SK-N-SH (cell line): ENCODE results near the gene GDF2. TPM values are rescaled to one million over a fixed set of nuclear protein-coding genes. Genes with fewer than 3 reads are reported as not detected.

Experiments
- CTCF ChIA-PET: fragments of 300-600, 350-600 bp; formaldehyde crosslinking; extraction: SDS; loops from one replicate; lab custom pipeline; 2021; lab: Yijun Ruan, JAX
- POLR2A ChIA-PET: fragments of 350-600 bp; sonication (Branson Sonifier 250); formaldehyde crosslinking; extraction: SDS; loops from one replicate; lab custom pipeline; 2020; ENCODE audit warnings: antibody characterized with exemption, inconsistent platforms; lab: Yijun Ruan, JAX
- DNase-seq: peaks from one replicate; pipeline ENCODE4 v3.0.0; 2012
- H2AFZ ChIP-seq: fragments of 200-600 bp; sonication (generic); 2 replicates; pipeline ENCODE4 v1.8.1; 2016; ENCODE audit warnings: antibody characterized with exemption, mild to moderate bottlenecking, low read depth
- H3F3A ChIP-seq: fragments of 200-600 bp; sonication (generic); replicated peaks from 2 replicates; pipeline ENCODE3; 2016; ENCODE audit warnings: antibody characterized with exemption, mild to moderate bottlenecking; ENCODE audit not compliant: insufficient read depth
- H3K27ac ChIP-seq, 2 experiments: fragments of 200-500 bp in 1 of 2; fragments of 200-600 bp in 1 of 2; sonication (Bioruptor generic) in 1 of 2; sonication (generic), shearing (Covaris generic) in 1 of 2; 2 replicates each; pipeline versions ENCODE4 v1.5.1 to v1.6.1; 2014 to 2016; ENCODE audit warnings: low read depth in 2 of 2, inconsistent platforms in 1 of 2, low read length in 1 of 2, mild to moderate bottlenecking in 1 of 2, mixed read lengths in 1 of 2
- H3K27me3 ChIP-seq: fragments of 200-600 bp; sonication (generic), shearing (Covaris generic); 2 replicates; pipeline ENCODE4 v1.6.1; 2016; ENCODE audit warnings: mixed run types; ENCODE audit not compliant: insufficient read depth
- H3K36me3 ChIP-seq, 2 experiments: fragments of 200-500 bp in 1 of 2; fragments of 200-600 bp in 1 of 2; sonication (Bioruptor generic) in 1 of 2; sonication (generic) in 1 of 2; replicated peaks in 1 of 2; 2 replicates each; pipeline versions ENCODE3 to v1.5.1; 2014 to 2016; ENCODE audit warnings: low read length in 1 of 2, mild to moderate bottlenecking in 1 of 2; ENCODE audit not compliant: insufficient read depth in 2 of 2, control insufficient read depth in 1 of 2
- H3K4me1 ChIP-seq, 2 experiments: fragments of 200-500 bp in 1 of 2; fragments of 200-600 bp in 1 of 2; sonication (Bioruptor generic) in 1 of 2; sonication (generic), shearing (Covaris generic) in 1 of 2; 2 replicates each; pipeline versions ENCODE4 v1.5.1 to v1.6.1; 2014 to 2016; ENCODE audit warnings: low read depth in 1 of 2, low read length in 1 of 2, mixed run types in 1 of 2; ENCODE audit not compliant: insufficient read depth in 2 of 2, control insufficient read depth in 1 of 2
- H3K4me2 ChIP-seq: fragments of 200-600 bp; sonication (generic), shearing (Covaris generic); 2 replicates; pipeline ENCODE4 v1.6.1; 2017; ENCODE audit warnings: mixed run types
- H3K4me3 ChIP-seq, 2 experiments: fragments of 200-500 bp in 1 of 2; fragments of 200-600 bp in 1 of 2; sonication (Bioruptor generic) in 1 of 2; sonication (generic), shearing (Covaris generic) in 1 of 2; 2 replicates each; pipeline versions ENCODE4 v1.5.1 to v1.8.1; 2014 to 2016; ENCODE audit warnings: low read depth in 2 of 2, inconsistent platforms in 1 of 2, low read length in 1 of 2, mild to moderate bottlenecking in 1 of 2, mixed read lengths in 1 of 2, moderate library complexity in 1 of 2
- H3K79me2 ChIP-seq: fragments of 200-600 bp; sonication (generic); 2 replicates; pipeline ENCODE4 v1.8.1; 2017; ENCODE audit warnings: mild to moderate bottlenecking; ENCODE audit not compliant: insufficient read depth
- H3K9ac ChIP-seq: fragments of 200-600 bp; sonication (generic); 2 replicates; pipeline ENCODE4 v1.6.1; 2017; ENCODE audit warnings: mixed run types
- H3K9me2 ChIP-seq: fragments of 200-600 bp; sonication (generic); 2 replicates; pipeline ENCODE4 v1.6.1; 2017; ENCODE audit warnings: mixed run types
- H3K9me3 ChIP-seq: fragments of 200-600 bp; sonication (generic); 2 replicates; pipeline ENCODE4 v1.6.1; 2017; ENCODE audit warnings: mixed run types, mild to moderate bottlenecking, moderate library complexity
- H4K20me1 ChIP-seq: fragments of 200-600 bp; sonication (generic); 2 replicates; pipeline ENCODE4 v1.6.1; 2017; ENCODE audit warnings: mild to moderate bottlenecking, mixed run types; ENCODE audit not compliant: insufficient read depth
- CHD2 ChIP-seq: fragments of 150-350 bp; IDR thresholded peaks from 2 replicates; pipeline ENCODE4 v1.6.1; 2018; ENCODE audit warnings: low read length; ENCODE audit not compliant: partially characterized antibody
- EP300 ChIP-seq, 2 experiments: IDR thresholded peaks; 2 replicates each; pipeline versions ENCODE4 v1.4.0 to v1.6.1; 2012; ENCODE audit warnings: borderline replicate concordance in 1 of 2, low read depth in 1 of 2, low read length in 1 of 2
- EZH2phosphoT487 ChIP-seq: fragments of 200-600 bp; sonication (generic); IDR thresholded peaks from 2 replicates; pipeline ENCODE4 v1.6.1; 2017; ENCODE audit warnings: low read depth, mixed run types, mild to moderate bottlenecking, antibody characterized with exemption, moderate library complexity, borderline replicate concordance
- FOXJ3 ChIP-seq: sonication (generic); formaldehyde crosslinking; IDR thresholded peaks from 2 replicates; pipeline ENCODE4 v1.5.1; 2020; ENCODE audit warnings: mild to moderate bottlenecking, missing genetic modification reagents
- GABPA ChIP-seq: IDR thresholded peaks from 2 replicates; pipeline ENCODE4 v1.4.0; 2012; ENCODE audit warnings: low read depth, mild to moderate bottlenecking
- GATA2 ChIP-seq: sonication (generic); formaldehyde crosslinking; IDR thresholded peaks from 2 replicates; pipeline ENCODE4 v1.5.0; 2020; ENCODE audit warnings: mild to moderate bottlenecking, missing genetic modification reagents
- JUND ChIP-seq: IDR thresholded peaks from 2 replicates; pipeline ENCODE4 v1.4.0; 2012
- MEF2A ChIP-seq: IDR thresholded peaks from 2 replicates; pipeline ENCODE4 v1.4.0; 2012; ENCODE audit warnings: low read depth, borderline replicate concordance
- NRF1 ChIP-seq: IDR thresholded peaks from 2 replicates; pipeline ENCODE4 v1.6.1; 2012; ENCODE audit warnings: low read depth, mild to moderate bottlenecking, low read length
- POLR2AphosphoS5 ChIP-seq: IDR thresholded peaks from 2 replicates; pipeline ENCODE4 v1.6.1; 2012; ENCODE audit warnings: low read depth, low read length
- RAD21 ChIP-seq: IDR thresholded peaks from 2 replicates; pipeline ENCODE4 v1.6.1; 2012; ENCODE audit warnings: mild to moderate bottlenecking, low read length
- RXRA ChIP-seq: IDR thresholded peaks from 2 replicates; pipeline ENCODE4 v1.4.0; 2012; ENCODE audit warnings: low read depth, mild to moderate bottlenecking, borderline replicate concordance
- SIN3A ChIP-seq: IDR thresholded peaks from 2 replicates; pipeline ENCODE4 v1.6.1; 2012; ENCODE audit warnings: low read depth, mild to moderate bottlenecking, low read length, moderate library complexity, borderline replicate concordance
- SMC3 ChIP-seq: IDR thresholded peaks from 2 replicates; pipeline ENCODE4 v1.6.1; 2012; ENCODE audit warnings: low read depth, low read length, improper control_type of control experiment
- YY1 ChIP-seq: IDR thresholded peaks from 2 replicates; pipeline ENCODE4 v1.4.0; 2012; ENCODE audit warnings: low read depth, mild to moderate bottlenecking
- WGBS: methylation state at CpG from one replicate; pipeline ENCODE4 v1.1.6; 2017; ENCODE audit warnings: low lambda C conversion rate; 5-methylcytosine and 5-hydroxymethylcytosine counted together
- polyA plus RNA-seq, 3 experiments: library from polyadenylated mRNA; depleted of rRNA; stranded (reverse); fragments of >200 nt; gene quantifications; 2 replicates each; pipeline ENCODE4 v1.2.3, GENCODE V29; 2012
- TF ChIP-seq, protein P1 (sequence below): IDR thresholded peaks from 2 replicates; pipeline ENCODE4 v1.4.0; 2012; ENCODE audit warnings: low read depth, borderline replicate concordance
- TF ChIP-seq, protein P2 (sequence below): IDR thresholded peaks from 2 replicates; pipeline ENCODE4; 2012
- TF ChIP-seq, protein P3 (sequence below): IDR thresholded peaks from 2 replicates; pipeline ENCODE4 v1.4.0; 2012; ENCODE audit warnings: low read depth
- TF ChIP-seq, protein P4 (sequence below): fragments of 150-350 bp; IDR thresholded peaks from 2 replicates; pipeline ENCODE4 v1.6.1; 2016; ENCODE audit warnings: mild to moderate bottlenecking, low read depth, low read length

Gene GDF2
- polyA plus RNA-seq, 1 of the 3 experiments (the other 2 are of a cell fraction), result not detected

DNA sequence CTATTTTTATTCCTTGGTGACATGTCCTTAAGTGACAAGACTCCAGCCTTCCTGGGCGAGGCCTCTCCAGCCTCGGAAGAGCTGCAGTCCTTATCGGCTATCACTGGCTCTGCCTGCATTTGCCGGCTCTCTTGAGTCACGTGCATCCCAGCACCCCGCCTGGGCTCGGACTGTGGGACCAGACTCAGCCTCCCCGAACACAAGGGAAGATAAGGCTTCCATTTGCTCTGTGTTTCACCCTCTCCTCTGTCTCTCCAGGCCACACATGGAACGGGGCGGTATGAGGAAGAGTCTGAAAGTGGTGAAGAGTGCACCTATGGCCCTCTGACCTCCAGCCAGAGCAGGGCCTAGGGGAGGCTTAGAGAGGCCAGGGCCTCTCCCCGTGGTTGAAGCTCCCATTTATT, 4.7 kb downstream of the GDF2 start:
- H3K36me3 ChIP-seq, result no peaks in the 10 kb centered on the region
- peaks cover 0 to 16% of the 10 kb centered on the region in 2 experiments; a peak in 1 of 4 replicates for H3K4me1 ChIP-seq
- H3K9me2 ChIP-seq, result no peaks in the 10 kb centered on the region
- TF ChIP-seq GATA2 (CRISPR knock-in tag) (no peak), GABPA (no peak), EP300 (IDR thresholded peaks at IDR 0.05; ENCODE audit: borderline replicate concordance in 1 of 2, low read depth in 1 of 2, low read length in 1 of 2) (no peak), RAD21 (no peak), SIN3A (no peak), RXRA (no peak), JUND (no peak), POLR2AphosphoS5 (no peak), MEF2A (no peak), NRF1 (no peak), CHD2 (no peak), SMC3 (no peak), FOXJ3 (CRISPR knock-in tag) (no peak), YY1 (no peak), EZH2phosphoT487 (no peak)
- TF ChIP-seq, protein P1, sequence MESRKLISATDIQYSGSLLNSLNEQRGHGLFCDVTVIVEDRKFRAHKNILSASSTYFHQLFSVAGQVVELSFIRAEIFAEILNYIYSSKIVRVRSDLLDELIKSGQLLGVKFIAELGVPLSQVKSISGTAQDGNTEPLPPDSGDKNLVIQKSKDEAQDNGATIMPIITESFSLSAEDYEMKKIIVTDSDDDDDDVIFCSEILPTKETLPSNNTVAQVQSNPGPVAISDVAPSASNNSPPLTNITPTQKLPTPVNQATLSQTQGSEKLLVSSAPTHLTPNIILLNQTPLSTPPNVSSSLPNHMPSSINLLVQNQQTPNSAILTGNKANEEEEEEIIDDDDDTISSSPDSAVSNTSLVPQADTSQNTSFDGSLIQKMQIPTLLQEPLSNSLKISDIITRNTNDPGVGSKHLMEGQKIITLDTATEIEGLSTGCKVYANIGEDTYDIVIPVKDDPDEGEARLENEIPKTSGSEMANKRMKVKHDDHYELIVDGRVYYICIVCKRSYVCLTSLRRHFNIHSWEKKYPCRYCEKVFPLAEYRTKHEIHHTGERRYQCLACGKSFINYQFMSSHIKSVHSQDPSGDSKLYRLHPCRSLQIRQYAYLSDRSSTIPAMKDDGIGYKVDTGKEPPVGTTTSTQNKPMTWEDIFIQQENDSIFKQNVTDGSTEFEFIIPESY, result no peak
- TF ChIP-seq, protein P2, sequence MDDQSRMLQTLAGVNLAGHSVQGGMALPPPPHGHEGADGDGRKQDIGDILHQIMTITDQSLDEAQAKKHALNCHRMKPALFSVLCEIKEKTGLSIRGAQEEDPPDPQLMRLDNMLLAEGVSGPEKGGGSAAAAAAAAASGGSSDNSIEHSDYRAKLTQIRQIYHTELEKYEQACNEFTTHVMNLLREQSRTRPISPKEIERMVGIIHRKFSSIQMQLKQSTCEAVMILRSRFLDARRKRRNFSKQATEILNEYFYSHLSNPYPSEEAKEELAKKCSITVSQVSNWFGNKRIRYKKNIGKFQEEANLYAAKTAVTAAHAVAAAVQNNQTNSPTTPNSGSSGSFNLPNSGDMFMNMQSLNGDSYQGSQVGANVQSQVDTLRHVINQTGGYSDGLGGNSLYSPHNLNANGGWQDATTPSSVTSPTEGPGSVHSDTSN, result no peak
- TF ChIP-seq, protein P3, sequence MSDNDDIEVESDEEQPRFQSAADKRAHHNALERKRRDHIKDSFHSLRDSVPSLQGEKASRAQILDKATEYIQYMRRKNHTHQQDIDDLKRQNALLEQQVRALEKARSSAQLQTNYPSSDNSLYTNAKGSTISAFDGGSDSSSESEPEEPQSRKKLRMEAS, result no peak
- TF ChIP-seq, protein P4, sequence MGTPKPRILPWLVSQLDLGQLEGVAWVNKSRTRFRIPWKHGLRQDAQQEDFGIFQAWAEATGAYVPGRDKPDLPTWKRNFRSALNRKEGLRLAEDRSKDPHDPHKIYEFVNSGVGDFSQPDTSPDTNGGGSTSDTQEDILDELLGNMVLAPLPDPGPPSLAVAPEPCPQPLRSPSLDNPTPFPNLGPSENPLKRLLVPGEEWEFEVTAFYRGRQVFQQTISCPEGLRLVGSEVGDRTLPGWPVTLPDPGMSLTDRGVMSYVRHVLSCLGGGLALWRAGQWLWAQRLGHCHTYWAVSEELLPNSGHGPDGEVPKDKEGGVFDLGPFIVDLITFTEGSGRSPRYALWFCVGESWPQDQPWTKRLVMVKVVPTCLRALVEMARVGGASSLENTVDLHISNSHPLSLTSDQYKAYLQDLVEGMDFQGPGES, result no peak
- TF ChIP-seq, all 33 proteins: peak for 0
- Histone ChIP-seq H3F3A (no peaks in the 10 kb centered on the region), H3K9me3 (no peaks in the 10 kb centered on the region), H3K4me3 (no peak overlapping the region), H4K20me1 (no peaks in the 10 kb centered on the region), H3K27me3 (peaks cover 6% of the 10 kb centered on the region; the same call in 1 of the 2 replicates), H3K9ac (no peak overlapping the region), H2AFZ (no peak overlapping the region), H3K27ac (no peak overlapping the region), H3K79me2 (no peaks in the 10 kb centered on the region), H3K4me2 (no peak overlapping the region)
- 50% methylated on average over 11 of the region's 11 CpGs for WGBS
- no peak for DNase-seq
- ChIA-PET POLR2A (no interaction called here), CTCF (interaction anchor here (0.8 to 1.6 kb wide), 2 partner anchors 15 to 302 kb away, joined by 3 to 5 read pairs; no protein-coding TSS in a partner anchor)
